CD4-positive, alpha-beta T cell treated with Interleukin-12 subunit alpha and Interleukin-12 subunit beta, for 1 hour (primary cell): ENCODE results near the gene NIPAL3.
"Not testable (repeated sequence)": the region's sequence is repeated elsewhere in the genome, so short reads cannot be mapped to it uniquely, and the experiment has no call there.

Experiments
- DNase-seq: peaks from one replicate; pipeline ENCODE4 v3.0.0-alpha.2; 2020

Gene NIPAL3

GRCh38 chr1:24493785-24494184 lies 78.2 kb downstream of the NIPAL3 start:
- no peak for DNase-seq

GRCh38 chr1:24498589-24498988 lies 83.0 kb downstream of the NIPAL3 start:
- no peak for DNase-seq

GRCh38 chr1:24500448-24501048 lies 84.9 kb downstream of the NIPAL3 start:
- no peak for DNase-seq

- DNase-seq = peak; percentile 55
Measured at GRCh38 chr1:24501371-24502064, 85.9 kb downstream of the NIPAL3 start.

DNA sequence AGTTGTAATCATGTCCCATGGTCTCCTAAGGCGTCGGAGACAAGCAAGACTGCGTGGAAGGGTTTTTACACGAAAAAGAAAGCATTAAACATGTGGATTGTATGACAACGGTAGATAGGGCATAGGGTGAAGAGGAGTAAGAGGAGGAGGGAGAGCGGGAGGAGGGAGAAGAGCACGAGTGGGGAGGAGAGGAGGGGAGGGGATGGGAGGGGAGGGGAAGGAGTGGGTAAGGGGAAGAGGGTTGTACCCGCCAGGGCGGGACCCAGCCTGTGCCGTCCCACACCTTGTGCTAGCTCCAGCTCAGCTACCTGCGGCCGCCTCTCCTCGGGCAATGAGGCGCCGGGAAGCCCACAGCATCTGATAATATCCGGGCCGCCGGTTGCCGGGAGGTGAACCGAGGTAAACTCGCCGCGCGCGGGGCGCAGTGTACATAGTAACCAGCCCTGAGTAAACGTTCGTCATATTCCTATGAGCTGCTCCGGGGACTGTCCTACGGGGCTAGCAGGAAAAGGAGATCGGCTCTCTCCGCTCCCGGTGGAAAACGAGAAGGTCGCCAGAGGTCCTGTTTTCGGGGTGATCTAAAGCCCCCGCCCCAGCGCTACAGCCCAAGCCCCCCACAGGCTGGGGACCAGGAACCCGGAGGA lies 86.6 kb downstream of the NIPAL3 start:
- DNase-seq = peak; percentile 89

GRCh38 chr1:24502709-24503058 lies 87.1 kb downstream of the NIPAL3 start, which contains the start of gene RCAN3:
RCAN3 (plus strand) TSS chr1:24502836; CDS start chr1:24514373, 11,537 bp downstream.
- DNase-seq = peak; percentile 90

DNA sequence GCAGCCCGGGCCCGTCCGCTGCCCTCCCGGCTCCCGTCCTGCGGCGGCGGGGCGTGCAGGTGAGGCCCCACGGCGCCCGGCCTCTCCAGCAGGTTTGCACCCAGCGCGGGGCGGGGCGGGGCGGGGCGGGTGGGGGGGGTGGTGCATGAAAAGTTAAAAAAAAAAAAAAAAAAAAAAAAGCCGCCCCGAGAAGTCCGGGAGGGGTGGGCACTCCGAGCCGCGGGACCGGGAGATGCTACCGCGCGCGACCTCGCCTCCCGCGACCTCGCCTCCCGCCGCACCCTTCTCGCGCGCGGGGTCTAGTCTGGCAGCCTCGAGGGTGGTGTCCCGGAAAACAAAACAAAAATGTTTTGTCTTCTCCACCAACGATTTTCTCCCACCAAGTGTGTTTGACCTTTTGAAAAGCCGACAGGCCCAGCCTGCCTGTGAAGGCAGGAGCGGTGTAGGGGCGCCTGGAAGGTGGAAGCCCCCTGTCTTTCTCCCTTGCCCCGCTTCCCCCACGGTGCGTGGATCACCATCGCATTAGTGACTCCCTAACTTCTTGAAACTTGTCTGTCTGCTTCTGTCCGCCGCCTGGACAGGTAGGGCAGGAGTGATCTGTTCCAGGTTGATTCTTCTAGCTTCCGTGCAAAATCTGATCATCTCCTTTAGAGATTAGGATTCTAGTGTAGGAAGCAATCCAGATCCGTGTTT lies 87.6 kb downstream of the NIPAL3 start:
- DNase-seq = peak; percentile 58

DNA sequence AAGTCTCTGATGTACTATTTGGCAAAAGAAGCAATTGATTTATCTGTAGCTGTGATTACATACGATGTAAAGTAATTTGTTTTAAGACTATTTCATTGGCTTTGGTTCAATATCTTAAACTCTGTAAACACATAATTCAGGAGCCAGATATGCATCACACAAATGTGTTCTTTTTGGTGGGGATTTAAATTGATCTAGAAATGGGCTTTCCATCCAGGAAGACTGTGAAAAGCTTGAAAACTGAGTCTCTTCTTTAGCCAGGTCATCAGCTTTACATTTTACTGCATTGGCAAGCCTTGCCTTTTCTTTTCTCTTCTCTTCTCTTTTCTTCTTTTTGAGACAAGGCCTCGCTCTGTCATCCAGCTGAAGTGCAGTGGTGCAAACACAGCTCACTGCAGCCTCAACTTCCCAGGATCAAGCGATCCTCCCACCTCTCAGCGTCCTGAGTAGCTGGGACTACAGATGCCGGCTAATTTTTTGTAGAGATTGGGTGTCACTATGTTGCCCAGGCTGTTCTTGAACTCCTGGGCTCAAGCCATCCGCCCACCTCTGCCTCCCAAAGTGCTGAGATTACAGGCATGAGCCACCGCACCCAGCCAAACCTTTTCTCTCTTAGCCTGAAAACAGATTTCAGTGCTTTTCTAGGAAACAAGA lies 88.4 kb downstream of the NIPAL3 start:
- DNase-seq = no peak

DNA sequence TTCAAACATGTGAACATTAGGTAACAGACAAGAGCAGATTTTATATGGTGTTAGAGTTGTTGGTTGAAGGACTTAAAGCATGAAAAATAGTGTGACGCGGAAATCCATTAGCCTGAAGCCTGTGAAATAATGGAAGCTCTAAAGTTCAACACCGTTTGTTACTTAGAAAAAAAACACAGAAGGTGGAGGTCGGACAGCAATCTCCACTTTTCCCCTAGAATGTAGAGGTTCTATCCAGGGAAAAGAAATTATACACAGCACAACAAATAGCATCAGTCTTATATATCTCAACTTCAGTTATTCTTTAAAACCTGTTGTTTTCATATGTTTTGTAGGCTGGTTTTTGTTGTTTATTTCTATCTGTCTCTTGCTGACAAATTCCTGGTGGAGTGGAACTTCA lies 89.0 kb downstream of the NIPAL3 start:
- DNase-seq = no peak

GRCh38 chr1:24505816-24506215 lies 90.2 kb downstream of the NIPAL3 start:
- no peak for DNase-seq

- peak; percentile 54 for DNase-seq
Measured at GRCh38 chr1:24506691-24507381, 91.2 kb downstream of the NIPAL3 start.

- peak; percentile 62 for DNase-seq
Measured at GRCh38 chr1:24507405-24507804, 91.8 kb downstream of the NIPAL3 start.

GRCh38 chr1:24508911-24509310 lies 93.3 kb downstream of the NIPAL3 start:
- DNase-seq = no peak

- DNase-seq = no peak
Measured at GRCh38 chr1:24513706-24514105, 98.1 kb downstream of the NIPAL3 start.

DNA sequence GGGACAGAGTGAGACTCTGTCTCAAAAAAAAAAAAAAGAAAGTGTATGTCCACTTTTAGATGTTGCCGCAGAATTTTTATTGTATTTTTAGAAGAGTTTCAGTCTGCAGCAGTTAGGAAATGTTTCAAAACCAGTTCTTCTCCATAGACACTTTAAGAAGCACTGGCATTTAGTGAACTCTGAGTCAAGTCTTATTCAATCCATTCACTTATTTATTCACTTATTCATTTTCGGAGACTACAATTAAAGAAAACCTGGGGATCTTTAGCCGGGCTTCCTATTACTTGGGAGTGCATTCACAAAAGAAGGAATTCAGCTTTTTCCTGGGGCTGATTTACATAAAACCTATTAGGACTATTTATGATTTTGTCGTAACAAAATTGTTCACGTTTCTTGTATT lies 99.3 kb downstream of the NIPAL3 start:
- no peak for DNase-seq

DNA sequence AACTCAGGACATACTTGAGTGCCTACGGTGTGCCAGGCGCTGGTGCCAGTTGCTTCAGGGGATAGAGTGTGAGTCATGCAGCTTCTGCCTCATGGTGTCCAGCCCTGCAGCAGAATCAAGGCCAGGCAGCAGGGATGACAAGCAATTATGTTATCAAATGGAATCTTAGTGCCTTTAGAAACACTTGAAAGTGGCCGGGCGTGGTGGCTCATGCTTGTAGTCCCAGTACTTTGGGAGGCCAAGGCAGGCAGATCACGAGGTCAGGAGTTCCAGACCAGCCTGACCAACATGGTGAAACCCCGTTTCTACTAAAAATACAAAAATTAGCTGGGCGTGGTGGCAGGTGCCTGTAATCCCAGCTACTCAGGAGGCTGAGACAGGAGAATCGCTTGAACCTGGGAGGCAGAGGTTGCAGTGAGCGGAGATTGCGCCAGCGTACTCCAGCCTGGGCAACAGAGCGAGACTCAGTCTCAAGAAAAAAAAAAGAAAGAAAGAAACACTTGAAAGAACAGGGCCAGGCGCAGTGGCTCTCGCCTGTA lies 100.1 kb downstream of the NIPAL3 start:
- DNase-seq = not testable (repeated sequence)

DNA sequence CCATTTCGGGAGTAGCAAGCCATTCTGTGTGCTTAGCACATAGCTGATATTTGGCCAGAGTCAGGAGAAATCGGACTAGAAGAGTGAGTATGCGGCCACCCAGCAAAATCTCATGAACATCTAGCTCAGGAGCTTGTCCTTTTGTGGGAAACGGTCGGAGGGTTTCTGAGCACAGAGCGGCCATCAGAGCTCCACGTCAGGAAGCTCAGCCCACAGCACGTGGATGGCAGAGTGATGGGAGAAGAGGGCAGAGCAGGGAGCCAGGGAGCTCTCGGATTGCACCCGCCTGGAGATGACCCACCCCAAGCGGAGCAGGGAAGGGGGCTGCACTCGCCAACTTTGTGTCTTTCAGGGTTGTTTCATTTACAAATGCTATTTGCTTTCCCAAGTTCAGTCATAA lies 100.9 kb downstream of the NIPAL3 start:
- DNase-seq = no peak

- DNase-seq = no peak
Measured at GRCh38 chr1:24517898-24518297, 102.3 kb downstream of the NIPAL3 start.

GRCh38 chr1:24520282-24520681 lies 104.7 kb downstream of the NIPAL3 start:
- DNase-seq = not testable (repeated sequence)
